Endometrium (tissue), 2 donors: Measurements from ENCODE around the gene ANO1.

ENCODE experiments used
- FAIRE-seq: peaks from 2 replicates; lab custom pipeline; 2012; peaks lifted over from hg19 to GRCh38; lab: Jason Lieb, UNC
- donor health status: control.
- donor health status: control.

ANO1 gene

GRCh38 chr11:70138403-70138802 lies 60.3 kb downstream of the ANO1 start:
- no peak for FAIRE-seq

DNA sequence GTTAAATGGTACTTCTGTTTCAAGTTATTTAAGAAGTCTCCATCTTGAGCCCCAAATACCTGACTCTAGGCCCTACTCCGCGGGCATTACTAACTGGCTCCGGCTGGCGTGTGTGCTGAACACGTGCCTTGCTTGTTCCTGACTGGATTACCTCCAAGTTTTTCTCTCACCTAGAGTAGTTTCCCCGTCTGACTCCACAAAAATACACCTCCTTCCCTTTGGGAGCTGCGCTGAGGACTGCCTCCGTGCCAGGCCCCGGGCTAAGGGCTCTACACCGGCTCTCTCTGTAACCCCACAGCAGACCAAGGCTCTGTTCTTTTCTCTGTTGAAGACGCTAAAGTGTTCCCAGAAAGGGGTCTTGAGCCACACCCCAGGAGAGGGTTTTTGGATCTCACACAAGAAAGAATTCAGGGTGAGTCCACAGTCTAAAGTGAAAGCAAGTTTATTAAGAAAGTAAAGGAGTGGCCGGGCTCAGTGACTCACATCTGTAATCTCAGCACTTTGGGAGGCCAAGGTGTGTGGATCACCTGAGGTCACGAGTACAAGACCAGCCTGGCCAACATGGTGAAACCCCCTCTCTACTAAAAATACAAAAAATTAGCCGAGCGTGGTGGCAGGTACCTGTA lies 61.8 kb downstream of the ANO1 start:
- no peak for FAIRE-seq

GRCh38 chr11:70140711-70141485 lies 62.8 kb downstream of the ANO1 start:
- no peak for FAIRE-seq

DNA sequence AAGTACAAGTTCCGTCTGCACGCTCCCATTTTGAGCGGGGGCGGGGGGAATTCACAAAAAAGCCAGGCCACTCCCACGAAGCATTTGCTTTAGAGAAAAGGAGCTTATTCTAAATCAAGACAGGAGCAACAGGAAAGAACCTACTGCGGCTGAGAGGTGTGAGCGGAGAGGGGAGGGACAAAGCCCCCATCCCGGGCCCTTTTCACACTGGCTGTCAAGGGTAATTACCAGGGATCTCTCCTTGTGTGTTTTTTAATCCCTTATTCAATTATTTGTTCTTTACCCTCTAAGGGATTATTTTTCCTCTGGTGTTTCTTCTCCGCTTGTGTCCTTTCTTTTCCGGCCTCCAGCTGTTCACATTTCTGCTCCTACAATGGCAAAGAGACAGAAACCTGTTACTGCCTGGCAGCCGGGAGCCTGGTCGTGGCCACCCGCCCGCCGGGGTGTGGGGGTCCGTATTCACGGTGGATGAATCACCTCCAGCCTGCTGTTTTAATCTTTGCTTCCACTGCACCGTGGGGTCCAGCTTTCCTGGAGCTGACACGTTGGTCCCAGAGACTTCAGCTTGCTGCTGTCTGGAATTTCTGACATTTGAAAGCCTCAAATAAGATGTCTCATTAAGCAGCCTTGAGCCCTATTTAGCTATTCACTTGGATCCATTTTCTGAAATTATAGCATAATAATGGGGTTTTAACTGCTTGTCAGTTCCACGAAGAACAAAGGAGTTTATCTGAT lies 63.5 kb downstream of the ANO1 start:
- no peak for FAIRE-seq

GRCh38 chr11:70142221-70142875 lies 64.2 kb downstream of the ANO1 start:
- no peak for FAIRE-seq

DNA sequence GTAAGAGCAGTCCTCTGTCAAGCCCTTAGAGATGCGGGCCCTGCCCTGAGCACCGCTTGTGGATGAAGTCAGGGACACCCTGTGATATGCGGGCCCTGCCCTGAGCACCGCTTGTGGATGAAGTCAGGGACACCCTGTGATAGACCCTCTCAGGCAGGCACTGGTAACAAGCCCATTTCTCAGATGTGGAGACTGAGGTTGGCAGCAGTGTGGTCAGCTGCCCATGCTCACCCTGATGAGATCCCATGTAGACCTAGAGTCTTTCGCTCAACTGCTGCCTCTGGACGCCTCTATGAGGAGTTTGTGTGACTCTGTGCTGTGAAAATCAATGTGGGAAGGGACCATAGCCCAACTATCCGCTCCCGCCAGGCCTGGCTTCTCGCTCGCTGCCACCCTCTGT lies 66.1 kb downstream of the ANO1 start:
- no peak for FAIRE-seq

DNA sequence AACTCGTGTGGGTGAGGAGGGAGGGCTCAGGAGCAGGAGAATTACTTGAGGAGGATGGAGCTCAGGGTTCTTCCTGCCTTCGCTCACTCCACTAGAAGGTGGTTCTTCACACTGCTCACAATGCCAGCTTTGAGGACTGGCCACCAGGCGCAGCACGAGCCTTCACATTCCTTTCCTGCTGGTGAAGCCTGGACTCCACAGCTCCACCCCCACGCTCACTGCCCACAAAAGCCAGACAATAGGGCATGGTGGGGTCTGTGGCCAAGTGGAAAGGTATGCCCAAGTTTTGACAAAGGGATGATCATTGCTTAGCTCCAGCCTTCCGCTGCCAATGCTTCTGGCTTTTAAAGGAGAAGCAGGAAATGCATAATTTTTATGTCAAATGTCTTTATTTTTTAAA lies 67.0 kb downstream of the ANO1 start:
- no peak for FAIRE-seq

DNA sequence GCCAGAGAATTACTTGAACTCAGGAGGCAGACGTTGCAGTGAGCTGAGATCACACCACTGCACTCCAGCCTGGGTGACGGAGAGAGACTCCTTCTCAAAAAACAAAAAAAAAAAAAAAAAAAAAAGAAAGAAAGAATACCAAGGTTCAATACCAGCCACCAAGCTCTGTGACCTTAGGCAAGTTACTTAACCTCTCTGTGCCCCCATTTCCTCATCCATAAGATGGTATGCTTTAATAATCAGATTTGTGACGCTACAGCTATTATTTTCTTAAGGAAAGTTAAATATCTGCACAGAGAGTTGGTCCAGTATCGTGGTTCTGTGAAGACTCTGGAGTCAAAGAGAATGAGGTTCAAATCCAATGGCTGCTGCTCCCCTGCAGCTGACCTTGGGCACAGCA lies 67.7 kb downstream of the ANO1 start:
- no peak for FAIRE-seq

DNA sequence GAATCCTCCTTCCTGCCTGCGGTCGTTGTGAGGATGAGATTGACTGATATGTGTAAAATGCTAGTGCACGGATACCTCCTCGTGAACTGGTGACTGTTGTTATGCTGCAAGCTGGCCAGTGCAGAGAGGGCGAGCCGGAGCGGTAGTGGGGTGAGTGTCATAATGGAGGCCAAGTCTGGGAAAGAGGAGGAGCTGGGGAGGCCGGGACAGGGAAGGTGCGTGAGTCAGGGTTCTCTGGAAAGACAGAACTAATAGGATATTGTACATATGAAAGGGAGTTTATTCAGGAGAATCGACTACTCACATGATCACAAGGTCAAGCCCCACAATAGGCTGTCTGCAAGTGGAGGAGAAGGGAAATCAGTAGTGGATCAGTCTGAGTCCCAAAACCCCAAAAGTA lies 68.2 kb downstream of the ANO1 start:
- no peak for FAIRE-seq

DNA sequence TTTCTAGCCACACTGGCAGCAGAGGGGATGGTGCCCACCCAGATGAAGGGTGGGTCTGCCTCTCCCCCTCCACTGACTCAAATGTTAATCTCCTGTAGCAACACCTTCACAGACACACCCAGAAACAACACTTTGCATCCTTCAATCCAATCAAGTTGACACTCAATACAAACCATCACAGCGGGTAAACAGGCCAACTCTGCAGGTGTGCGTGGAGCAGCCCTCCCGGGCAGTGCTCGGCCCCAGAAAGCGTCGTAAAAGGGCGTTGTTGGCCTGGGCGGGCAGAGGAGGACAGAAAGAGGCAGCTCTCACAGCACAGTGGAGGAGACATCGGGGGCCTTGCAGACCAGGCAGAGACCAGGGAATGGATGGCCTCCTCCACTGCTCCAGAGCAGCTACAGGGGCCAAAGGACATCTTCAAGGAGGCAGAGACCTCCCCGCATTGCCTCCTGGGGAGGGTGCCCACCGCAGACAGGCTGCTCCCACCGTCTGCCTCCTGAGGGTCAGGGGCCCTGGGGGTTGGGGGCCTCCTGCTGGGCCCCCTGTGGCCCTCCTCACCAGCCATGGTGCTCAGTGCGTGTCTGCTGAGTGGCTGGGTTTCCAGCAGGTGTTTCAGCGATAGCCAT lies 68.9 kb downstream of the ANO1 start:
- FAIRE-seq, result no peak

DNA sequence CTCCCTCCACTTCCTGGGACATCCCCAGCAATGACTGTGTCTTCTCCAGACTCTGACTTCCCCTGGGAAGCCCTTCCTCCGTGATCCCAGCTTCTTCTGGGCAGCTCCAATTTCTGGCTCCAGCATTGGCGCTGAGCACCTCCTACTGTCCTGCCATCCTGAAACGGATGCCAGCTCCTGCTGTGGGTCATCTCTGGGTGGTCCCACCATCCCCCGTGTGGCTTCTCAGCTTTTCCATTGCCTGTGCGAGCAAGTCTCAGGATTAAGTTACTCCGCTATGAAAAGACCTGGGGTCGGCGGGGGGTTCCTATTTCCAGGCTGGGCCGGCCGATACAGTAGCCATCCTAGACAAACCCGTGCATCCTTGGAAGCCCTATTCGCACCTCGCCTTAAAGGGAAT lies 69.6 kb downstream of the ANO1 start:
- no peak for FAIRE-seq

DNA sequence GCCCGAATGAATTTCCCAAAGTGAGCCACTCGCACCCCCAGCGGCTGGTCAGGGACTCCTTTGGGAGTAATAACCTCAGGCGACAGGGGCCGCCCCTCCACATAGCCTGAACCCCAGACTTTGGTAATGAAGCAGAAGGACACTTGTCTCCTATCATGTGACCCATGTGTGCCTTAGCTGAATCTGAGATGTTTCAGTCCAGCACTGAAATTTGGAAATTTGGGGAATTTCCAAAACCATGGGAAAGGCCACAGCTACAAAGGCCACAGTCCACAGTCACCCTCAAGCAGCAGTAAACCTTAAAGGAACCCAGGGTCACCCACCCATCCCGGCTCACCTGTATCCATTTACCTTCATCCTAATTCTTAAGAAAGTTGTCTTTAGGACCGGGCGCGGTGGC lies 73.6 kb downstream of the ANO1 start:
- no peak for FAIRE-seq

GRCh38 chr11:70153133-70153727 lies 75.1 kb downstream of the ANO1 start:
- no peak for FAIRE-seq

- FAIRE-seq, result no peak
These were observed 77.3 kb downstream of the ANO1 start for GRCh38 chr11:70155386-70155785.

- FAIRE-seq, result no peak
These were observed 78.3 kb downstream of the ANO1 start for GRCh38 chr11:70156291-70157037.

DNA sequence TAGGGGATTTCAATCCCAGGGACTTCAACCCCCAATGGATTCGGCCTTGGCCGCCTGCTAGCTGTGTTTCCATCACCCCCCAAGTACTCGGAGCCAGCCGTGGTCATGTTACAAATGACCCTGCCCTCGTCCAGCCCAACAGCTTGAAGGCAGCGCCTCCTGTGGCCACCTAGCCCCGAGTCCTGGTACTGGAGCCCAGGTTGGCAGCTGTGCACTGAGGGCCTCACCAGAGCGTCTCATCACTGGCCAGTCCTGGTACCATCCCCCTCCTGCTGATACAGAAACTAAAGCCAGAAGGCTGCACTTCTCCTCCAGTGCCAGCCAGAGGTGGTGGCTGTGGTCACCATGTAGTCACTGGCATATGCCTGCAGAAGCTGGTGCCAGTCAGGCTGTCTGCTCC lies 80.1 kb downstream of the ANO1 start:
- FAIRE-seq, result no peak

GRCh38 chr11:70158757-70159389 lies 80.8 kb downstream of the ANO1 start:
- FAIRE-seq, result no peak

DNA sequence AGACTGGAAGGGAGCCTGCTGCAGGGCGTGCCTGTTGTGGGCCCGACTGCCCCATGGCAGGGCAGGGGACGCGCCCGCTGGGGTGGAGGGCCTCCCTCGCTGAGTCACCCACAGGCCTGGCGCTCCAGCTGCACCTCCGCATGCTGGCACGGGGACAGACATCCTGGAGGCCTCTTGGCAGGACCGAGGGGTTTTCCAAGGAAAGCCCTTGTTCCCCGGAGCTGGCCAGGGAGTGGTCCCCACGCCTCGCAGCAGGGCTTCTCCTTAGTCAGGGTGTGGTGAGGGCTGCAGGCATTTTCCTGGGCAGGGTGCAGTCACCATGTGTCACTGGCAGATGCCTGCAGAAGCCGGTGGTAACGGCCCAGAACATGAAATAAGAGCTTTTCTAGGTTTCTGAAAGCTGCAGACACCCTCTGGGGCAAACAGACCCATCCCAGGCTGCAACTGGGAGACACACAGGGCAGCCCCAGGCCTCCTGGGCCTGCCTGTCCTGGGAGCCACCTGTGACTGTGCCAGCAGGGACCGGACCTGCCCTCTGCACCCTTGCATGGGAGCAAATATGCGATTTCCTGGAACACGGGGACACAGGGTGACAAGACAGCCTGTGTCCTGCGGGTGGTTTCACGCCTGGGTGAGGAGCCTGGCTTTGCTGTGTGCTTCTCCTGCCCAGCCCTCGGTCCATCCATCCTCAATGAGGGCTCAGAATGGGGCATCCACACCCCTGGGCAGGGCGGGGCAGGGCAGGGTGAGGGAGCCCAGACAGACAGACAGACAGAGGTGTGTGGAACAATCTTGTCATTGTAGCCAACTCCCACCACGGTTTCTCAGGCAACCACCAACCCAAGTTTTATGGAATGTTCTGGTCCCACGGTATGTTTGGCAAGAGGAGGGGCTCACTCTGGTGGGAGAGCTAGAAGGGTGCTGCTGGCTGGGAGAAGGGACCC lies 81.8 kb downstream of the ANO1 start:
- FAIRE-seq, result no peak

GRCh38 chr11:70161043-70161625 lies 83.0 kb downstream of the ANO1 start:
- no peak for FAIRE-seq
